ENCODE data around the gene ZNF689. TPM values are rescaled to one million over a fixed set of nuclear protein-coding genes. Genes with fewer than 3 reads are reported as not detected.

Gene ZNF689
- total RNA-seq, 1 experiment from 2014 or later, result 21.1 TPM

- no peak overlapping the region for H2AFZ ChIP-seq (ENCODE audit: low read length)
Measured at GRCh38 chr16:30569281-30569680, 40.9 kb downstream of the ZNF689 start.

More at GRCh38 chr16:30569281-30569680, 40.9 kb downstream of the ZNF689 start:
- no peak overlapping the region for H2AK5ac ChIP-seq (ENCODE audit: insufficient read length, low read length)
- peaks cover 13 to 22% of the 10 kb centered on the region in 2 experiments for H3K4me1 Mint-ChIP-seq
- no peak for DNase-seq
- no peak overlapping the region for H2BK12ac ChIP-seq (ENCODE audit: insufficient read length, low read depth, low read length)
- H3K4me1 ChIP-seq (ENCODE audit: insufficient read depth, low read length), result no peaks in the 10 kb centered on the region; the same call in 1 of the 2 replicates
- no peak overlapping the region for H3T11ph ChIP-seq (ENCODE audit: low read length)
- no peak overlapping the region for H4K5ac ChIP-seq (ENCODE audit: insufficient read length, low read depth, low read length)
- H3K27ac ChIP-seq (ENCODE audit: insufficient read length, low read depth, low read length), result no peak overlapping the region
- no peaks in the 10 kb centered on the region for H3K9me3 ChIP-seq (ENCODE audit: control insufficient read depth, low read depth, low read length)
- whole genome bisulfite sequencing (ENCODE audit: extremely low coverage, insufficient read length, low lambda C conversion rate), result no CpG with 5 or more reads among the region's 3 CpGs
- H3K4me2 ChIP-seq (ENCODE audit: insufficient read depth, insufficient read length, low read length), result no peak overlapping the region
- TF ChIP-seq CTCF (conservative IDR thresholded peaks at IDR 0.05), result no peak
- peak overlapping the region in 1 of 2 experiments; percentile 40; a peak in 1 of 5 replicates for H3K4me3 Mint-ChIP-seq
- no peak overlapping the region for H4K91ac ChIP-seq (ENCODE audit: insufficient read length, low read depth, low read length)
- H4K8ac ChIP-seq (replicated peaks; ENCODE audit: insufficient read length, low read depth, low read length), result no peak overlapping the region
- H3K27ac Mint-ChIP-seq, result no peak overlapping the region
- no peaks in the 10 kb centered on the region for H3K9me3 Mint-ChIP-seq
- no peak overlapping the region for H3K4ac ChIP-seq (ENCODE audit: low read depth, low read length)
- H3K36me3 Mint-ChIP-seq (ENCODE audit: insufficient read depth in 1 of 3, low read depth in 3 of 3), result no peaks in the 10 kb centered on the region
- no peak overlapping the region for H3K14ac ChIP-seq (ENCODE audit: insufficient read depth, low read length)
- H3K9ac ChIP-seq (ENCODE audit: extremely low read depth, insufficient read length, low read length), result no peak overlapping the region
- H3K23ac ChIP-seq (ENCODE audit: insufficient read length, low read depth, low read length), result no peak overlapping the region
- H3K27me3 ChIP-seq (ENCODE audit: insufficient read depth, low read length), result no peaks in the 10 kb centered on the region
- H3K27me3 Mint-ChIP-seq (ENCODE audit: low read depth), result peaks cover 12% of the 10 kb centered on the region
- no peak overlapping the region for H2BK15ac ChIP-seq (ENCODE audit: low read depth, low read length)
- H4K20me1 ChIP-seq (ENCODE audit: control insufficient read depth, insufficient read depth, insufficient read length), result no peaks in the 10 kb centered on the region
- H3K56ac ChIP-seq (ENCODE audit: insufficient read length, low read depth, low read length), result no peak overlapping the region
- H2BK120ac ChIP-seq (ENCODE audit: low read depth, low read length, poor library complexity, severe bottlenecking), result no peak overlapping the region
- H3K79me1 ChIP-seq (ENCODE audit: insufficient read depth, low read depth, low read length, poor library complexity, severe bottlenecking), result no peaks in the 10 kb centered on the region
- no peaks in the 10 kb centered on the region for H3K79me2 ChIP-seq (ENCODE audit: insufficient read depth, low read length)
- peaks cover 16% of the 10 kb centered on the region for H3K23me2 ChIP-seq (ENCODE audit: insufficient read length, low read depth, low read length, poor library complexity, severe bottlenecking)
- H2BK5ac ChIP-seq (ENCODE audit: insufficient read length, low read length), result no peak overlapping the region
- no peak overlapping the region for H3K18ac ChIP-seq (ENCODE audit: insufficient read length, low read depth, low read length)
- no peak overlapping the region for H2BK20ac ChIP-seq (ENCODE audit: low read depth, low read length, poor library complexity, severe bottlenecking)

Data from H9 (cell line).